Measurements from ENCODE around the gene FDX1. TPM values are rescaled to one million over a fixed set of nuclear protein-coding genes. Genes with fewer than 3 reads are reported as not detected.
"Not testable (repeated sequence)": the region's sequence is repeated elsewhere in the genome, so short reads cannot be mapped to it uniquely, and the experiment has no call there.

The FDX1 gene
- 11.8 and 13.0 TPM in 2 replicates for total RNA-seq
- polyA plus RNA-seq (2012): 7.5 TPM

GRCh38 chr11:110429731-110430266, at the start of gene FDX1:
Gene FDX1 (plus strand): TSS chr11:110429948. CDS start chr11:110430121, 173 bp downstream.
- peak; percentile 86 for DNase-seq (ENCODE audit: low read depth)

- DNase-seq (ENCODE audit: low read depth): no peak
Measured at GRCh38 chr11:110380836-110381622, 48.7 kb upstream of the FDX1 start.

GRCh38 chr11:110388231-110388630, 41.5 kb upstream of the FDX1 start:
- not testable (repeated sequence) for DNase-seq (ENCODE audit: low read depth)

GRCh38 chr11:110389965-110390364, 39.8 kb upstream of the FDX1 start:
- DNase-seq (ENCODE audit: low read depth): no peak

GRCh38 chr11:110392056-110392455, 37.7 kb upstream of the FDX1 start:
- DNase-seq (ENCODE audit: low read depth): no peak

GRCh38 chr11:110397668-110398286, 32.0 kb upstream of the FDX1 start:
- not testable (repeated sequence) for DNase-seq (ENCODE audit: low read depth)

GRCh38 chr11:110403585-110403984, 26.2 kb upstream of the FDX1 start:
- not testable (repeated sequence) for DNase-seq (ENCODE audit: low read depth)

- DNase-seq (ENCODE audit: low read depth): not testable (repeated sequence)
Measured at GRCh38 chr11:110405636-110406035, 24.1 kb upstream of the FDX1 start.

GRCh38 chr11:110407315-110407714, 22.4 kb upstream of the FDX1 start:
- DNase-seq (ENCODE audit: low read depth): no peak

GRCh38 chr11:110409174-110409573, 20.6 kb upstream of the FDX1 start:
- no peak for DNase-seq (ENCODE audit: low read depth)

- no peak for DNase-seq (ENCODE audit: low read depth)
Measured at GRCh38 chr11:110410651-110411050, 19.1 kb upstream of the FDX1 start.

- DNase-seq (ENCODE audit: low read depth): no peak
Measured at GRCh38 chr11:110415081-110415480, 14.7 kb upstream of the FDX1 start.

- DNase-seq (ENCODE audit: low read depth): not testable (repeated sequence)
Measured at GRCh38 chr11:110421658-110422057, 8.1 kb upstream of the FDX1 start.

- no peak for DNase-seq (ENCODE audit: low read depth)
Measured at GRCh38 chr11:110422306-110422905, 7.3 kb upstream of the FDX1 start.

GRCh38 chr11:110424775-110425444, 4.8 kb upstream of the FDX1 start:
- peak; percentile 13 for DNase-seq (ENCODE audit: low read depth)

GRCh38 chr11:110425751-110426545, 3.8 kb upstream of the FDX1 start:
- peak; percentile 72 for DNase-seq (ENCODE audit: low read depth)

GRCh38 chr11:110428040-110428439, 1.7 kb upstream of the FDX1 start:
- DNase-seq (ENCODE audit: low read depth): no peak

GRCh38 chr11:110428956-110429730, 605 bp upstream of the FDX1 start:
- no peak for DNase-seq (ENCODE audit: low read depth)

GRCh38 chr11:110430267-110431050, 711 bp downstream of the FDX1 start:
- peak; percentile 40 for DNase-seq (ENCODE audit: low read depth)

All from myocyte (in vitro differentiated cells).